GM21381 (cell line): ENCODE measurements around the gene ZFHX3.

Experiments
- ATAC-seq: cut with Tn5 transposase; IDR thresholded peaks from one replicate; pipeline ENCODE4 v1.9.1; 2021; ENCODE audit warnings: mild to moderate bottlenecking, moderate library complexity; ENCODE audit not compliant: unreplicated experiment

The ZFHX3 gene

DNA sequence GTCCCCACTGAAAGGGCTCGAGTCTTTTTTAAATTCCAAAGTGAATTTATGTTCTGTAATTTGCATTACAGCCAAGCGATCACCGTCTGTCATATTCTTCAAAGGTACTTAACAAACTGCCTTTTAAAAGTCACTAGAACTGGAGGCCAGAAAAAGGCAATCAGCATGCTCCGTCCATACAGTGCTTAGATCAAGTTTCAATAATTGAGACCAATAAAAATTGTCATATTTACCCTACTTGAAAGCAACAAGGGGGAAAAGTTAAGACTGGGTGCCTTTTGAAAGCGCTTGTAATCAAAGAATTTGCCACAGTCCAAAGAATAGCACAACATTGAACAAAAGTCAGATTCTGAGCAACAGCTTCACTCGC lies 9.0 kb upstream of the ZFHX3 start:
- ATAC-seq: no peak

DNA sequence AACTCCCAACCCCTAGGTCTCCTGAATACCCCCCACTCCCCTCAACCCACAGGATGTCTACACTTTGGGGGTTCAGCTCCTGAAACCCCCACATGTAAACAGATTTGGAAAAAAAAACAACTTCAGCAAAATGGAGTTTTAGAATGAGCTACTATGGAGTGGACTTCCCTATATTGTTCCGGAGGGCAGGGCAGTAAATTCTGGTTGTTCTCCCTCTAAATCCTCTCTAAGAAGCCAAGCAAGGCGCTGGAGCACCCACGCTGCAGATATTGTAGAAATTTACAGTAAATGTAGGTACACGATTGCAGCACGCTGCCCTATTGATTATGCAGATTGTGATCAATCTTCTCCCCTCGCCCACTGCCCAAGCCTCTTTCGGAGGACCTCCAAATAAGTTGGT lies 8.5 kb upstream of the ZFHX3 start:
- ATAC-seq: no peak

DNA sequence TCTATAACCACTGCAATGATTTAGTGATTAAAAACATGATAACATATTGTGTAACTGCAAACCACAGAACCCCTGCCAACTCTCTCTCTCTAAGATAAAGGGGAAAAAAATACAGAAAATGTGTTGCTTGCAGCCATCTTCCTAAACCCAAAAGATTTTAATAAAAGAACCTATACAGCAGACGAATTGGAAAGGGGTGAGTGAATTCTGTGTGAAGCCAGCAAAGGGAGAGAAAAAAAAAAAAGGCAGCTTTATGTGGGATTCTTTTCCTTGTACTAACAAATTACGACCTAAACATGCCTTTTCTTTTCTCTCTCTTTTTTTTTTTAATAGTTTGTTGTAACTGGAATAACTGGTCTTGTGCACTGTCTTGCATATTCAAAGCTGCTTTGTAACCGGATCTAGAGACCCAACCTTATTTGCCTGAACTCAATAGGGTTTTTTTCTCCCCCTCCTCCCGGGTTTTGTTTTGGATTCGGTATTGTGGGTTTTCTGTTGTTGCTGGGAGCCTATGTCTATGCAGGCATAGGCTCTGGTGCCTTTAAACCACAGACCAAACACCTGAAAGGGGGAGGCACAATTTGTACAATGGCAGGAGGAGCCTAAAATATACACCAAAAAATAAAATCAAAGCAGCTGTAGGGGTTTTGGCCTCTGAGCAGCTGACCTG lies 7.0 kb upstream of the ZFHX3 start:
- no peak for ATAC-seq

- no peak for ATAC-seq
Observed at GRCh38 chr16:73054498-73054812, 6.5 kb upstream of the ZFHX3 start.

DNA sequence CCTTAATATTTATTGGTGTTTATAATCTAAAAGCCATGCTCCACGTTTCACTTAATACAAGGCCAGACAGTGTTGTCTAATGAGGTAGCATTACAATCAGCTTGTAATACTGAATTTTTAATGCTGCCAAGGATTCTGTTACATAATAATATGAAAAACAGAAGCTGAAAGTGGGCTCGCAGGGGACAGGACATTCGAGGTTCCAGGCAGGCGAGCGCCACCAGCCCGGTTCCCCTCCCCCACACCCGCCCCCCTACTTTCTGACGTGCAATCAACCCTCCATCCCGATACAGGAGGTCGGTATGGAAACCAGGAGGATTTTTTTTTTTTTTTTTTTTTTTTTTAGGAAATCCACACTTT lies 6.2 kb upstream of the ZFHX3 start:
- no peak for ATAC-seq

GRCh38 chr16:73053364-73054124 lies 5.6 kb upstream of the ZFHX3 start:
- ATAC-seq: no peak

- no peak for ATAC-seq
Observed at GRCh38 chr16:73053038-73053363, 5.1 kb upstream of the ZFHX3 start.

DNA sequence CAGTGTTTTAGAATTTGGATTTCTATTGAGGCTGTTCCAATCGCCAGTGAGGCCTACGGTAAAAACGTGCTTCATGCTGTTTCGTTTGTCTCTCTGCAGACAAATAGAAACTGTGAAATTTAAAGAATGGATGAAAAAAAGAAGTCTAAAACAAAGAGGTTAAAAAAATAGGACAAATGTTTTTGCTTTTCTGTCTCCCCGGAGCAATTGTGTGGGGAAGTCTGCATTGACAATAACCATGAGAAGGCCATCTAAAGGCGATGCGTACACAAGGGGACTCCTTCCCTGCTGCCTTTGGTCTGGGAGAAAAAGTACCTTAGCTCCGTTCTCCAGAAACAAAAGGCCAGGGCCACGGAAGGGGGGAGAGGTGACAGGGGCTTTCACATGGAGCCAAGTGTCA lies 4.6 kb upstream of the ZFHX3 start:
- no peak for ATAC-seq

DNA sequence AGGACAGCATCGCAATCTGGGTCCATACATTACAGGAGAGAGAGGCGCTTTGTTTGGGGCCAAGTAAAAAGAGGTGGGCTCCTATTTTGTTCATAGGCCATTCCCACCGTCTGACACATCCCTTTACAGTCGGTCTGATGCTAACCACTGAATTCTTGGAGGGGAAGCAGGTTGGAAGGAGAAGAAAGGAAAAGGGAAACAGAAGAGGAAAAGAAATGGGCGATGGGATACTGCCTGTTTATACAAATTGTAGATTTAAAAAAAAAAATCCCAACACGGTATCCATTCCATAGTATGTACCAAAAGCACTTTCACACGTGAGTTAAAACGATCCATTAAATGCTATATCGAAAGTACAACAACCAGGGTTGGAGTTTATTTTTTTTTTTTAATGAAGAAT lies 4.0 kb upstream of the ZFHX3 start:
- no peak for ATAC-seq

DNA sequence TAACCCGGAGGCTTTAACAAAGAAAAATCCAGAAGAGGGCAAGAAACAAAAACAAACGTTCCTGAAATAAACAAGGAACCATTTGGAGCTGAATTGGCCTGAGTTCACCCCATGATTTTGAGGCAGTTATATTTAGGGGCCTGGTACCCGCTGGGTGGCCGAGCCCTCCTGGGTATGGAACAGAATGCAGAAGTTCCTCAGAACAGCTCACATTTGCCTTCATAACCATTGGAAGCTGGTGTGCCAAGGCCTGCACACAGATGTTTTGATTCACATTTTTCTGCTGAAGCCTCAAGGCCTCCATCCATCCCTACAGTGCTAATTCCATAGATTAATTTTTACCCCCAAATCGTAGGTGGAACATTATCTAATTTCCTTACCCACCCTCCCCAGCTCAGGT lies 3.3 kb upstream of the ZFHX3 start:
- no peak for ATAC-seq

GRCh38 chr16:73050201-73051099 lies 2.5 kb upstream of the ZFHX3 start:
- ATAC-seq: no peak

DNA sequence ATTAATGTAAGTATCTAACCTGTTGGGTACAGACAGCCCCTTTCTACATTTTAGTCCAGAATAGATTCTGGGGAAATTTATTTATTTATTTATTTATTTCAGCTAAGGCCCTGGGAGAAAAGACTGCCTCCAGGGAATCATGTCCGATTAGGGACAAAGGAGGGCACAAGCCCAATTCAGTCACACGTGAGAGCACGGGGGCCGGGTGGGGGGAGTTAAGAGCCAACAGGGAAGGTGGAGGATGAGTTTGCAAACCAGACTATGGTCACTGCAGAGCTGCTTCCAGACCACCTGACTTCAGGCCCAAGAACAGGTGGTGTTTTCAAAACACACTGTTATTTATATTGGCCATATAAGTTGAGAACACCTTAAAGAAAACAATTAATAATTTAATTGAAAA lies 1.6 kb upstream of the ZFHX3 start:
- ATAC-seq: no peak

DNA sequence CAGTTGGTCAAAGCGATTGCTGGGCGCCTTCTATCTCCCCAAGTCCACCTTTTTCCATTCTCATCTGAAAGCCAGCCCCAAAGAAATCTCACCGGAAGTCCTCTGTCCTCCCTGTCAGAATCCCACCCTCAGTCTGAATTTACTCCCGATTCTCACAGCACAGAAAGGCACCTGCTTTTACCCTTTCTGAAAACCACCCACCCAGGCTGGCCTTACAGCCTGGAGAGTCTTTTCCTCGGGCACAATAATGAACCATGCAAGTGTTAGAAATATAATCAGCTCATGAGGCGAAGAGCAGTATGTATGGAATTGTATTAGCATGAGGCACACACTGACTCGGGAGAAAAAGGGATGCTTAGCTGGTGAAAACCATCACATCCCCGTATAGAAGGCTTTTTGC lies 1.2 kb upstream of the ZFHX3 start:
- no peak for ATAC-seq

GRCh38 chr16:73048292-73049080 lies 558 bp upstream of the ZFHX3 start:
- ATAC-seq: no peak

DNA sequence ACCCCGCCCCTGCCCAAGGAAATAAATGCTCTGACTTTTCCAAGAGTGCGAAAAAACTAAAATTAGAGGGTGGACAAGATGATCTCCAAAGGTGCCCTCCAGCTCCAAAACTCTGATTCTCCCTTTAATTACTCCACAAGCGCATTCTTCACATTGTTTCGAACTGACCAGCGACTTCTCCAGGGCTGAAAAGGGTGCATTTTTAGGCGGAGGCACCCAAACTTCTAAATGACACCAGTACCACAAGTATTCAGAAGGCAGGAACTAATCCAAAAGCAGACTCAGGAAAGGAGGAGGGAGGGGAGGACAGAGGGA lies 750 bp downstream of the ZFHX3 start:
- ATAC-seq: no peak

GRCh38 chr16:73046849-73047214 lies 1.1 kb downstream of the ZFHX3 start:
- ATAC-seq: no peak

DNA sequence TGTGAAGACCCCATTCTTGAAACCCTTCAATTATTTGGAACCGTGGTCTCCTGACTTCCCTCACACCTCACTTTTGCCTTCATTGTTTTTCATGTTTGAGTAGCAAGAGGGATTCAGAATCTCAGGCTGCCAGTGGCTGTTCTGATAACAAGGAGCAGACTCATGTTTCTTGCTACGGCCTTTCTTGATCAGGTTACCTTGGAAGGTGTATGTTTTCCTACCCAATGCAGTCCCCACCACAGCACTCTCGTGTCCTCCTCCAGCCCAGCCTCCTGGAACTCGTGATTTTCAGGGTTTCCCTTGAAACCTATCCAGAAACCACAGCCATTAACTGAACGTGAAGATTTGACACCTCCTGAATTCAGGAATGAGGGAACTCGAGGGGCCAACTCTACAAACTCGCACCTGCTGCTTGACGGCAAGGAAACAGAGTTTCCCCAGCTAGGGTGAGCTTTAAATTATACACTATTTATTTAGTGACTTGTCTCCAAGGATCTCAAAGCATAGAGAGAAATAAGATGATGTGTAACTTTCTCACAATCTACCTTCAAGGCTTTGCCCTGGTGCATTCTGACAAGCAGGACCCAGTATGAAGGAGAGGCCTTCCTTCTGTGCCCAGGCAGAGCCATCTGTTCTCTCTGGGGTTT lies 1.6 kb downstream of the ZFHX3 start:
- ATAC-seq: no peak

DNA sequence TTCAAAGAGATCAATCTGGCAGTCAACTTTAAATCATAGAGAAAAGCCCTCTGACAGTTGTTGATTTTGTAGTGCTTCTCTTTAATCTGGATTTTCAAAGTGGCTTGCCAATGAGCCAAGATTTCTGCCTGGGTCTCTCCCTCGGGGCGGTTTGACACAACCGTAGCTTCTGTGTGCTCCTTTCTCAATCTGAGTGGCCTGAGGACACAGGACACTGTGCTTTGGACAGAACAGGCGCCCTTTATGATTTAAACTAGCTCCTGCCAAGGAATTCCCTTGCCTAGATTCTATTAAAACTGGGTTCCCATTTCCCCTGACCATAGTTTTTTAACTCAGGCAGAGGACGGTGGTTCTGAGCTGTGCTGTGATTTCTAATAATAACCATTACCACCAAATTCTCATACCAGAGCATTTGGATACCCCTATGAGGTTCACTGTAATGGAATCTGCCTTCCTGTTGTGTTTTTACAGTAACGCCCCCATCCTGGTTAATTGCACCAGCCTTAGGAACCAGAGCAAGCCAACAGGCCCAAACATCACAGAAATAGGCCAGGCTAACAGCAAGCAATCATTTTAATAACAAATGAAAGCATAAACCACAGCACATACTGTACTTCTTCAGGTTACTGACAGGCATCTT lies 4.0 kb downstream of the ZFHX3 start:
- ATAC-seq: no peak

DNA sequence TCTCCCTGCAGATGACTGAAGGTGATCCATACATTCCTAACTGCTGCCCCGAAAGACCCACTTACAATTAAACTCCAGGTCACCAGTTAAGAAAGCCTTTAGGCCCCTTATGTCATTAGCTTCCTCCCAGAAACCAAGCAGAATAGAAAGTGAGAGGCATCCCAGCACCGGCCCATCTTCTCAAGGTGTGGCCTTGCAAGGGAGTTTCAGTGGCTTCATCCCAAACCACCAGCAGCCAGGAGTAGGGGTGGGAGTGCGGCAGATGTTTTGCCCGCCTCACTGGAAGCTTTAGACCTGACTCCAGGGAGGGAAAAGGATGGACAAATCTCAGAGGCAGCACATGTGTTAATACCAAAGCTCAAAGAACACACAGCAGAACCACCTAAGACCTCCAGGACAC lies 5.1 kb downstream of the ZFHX3 start:
- ATAC-seq: no peak

DNA sequence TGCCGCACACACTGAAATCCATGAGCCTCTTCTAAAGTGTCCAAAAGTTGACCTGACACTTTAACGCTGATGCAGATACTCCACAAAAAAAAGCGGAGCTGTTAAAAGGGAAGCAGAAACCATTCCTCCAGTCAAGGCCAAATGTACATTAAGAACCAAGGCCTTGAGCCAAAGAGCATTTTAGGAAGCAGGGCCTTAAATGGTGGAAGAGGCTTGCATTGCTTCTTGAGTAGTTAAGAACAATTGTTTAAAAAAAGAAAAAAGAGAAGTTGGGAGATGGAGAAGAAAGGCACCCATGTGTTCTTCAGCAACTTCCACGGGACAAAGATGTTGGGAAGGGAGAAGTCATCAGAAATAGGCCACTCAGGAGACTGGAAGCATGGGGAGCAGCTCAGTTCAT lies 6.3 kb downstream of the ZFHX3 start:
- ATAC-seq: no peak
